K562 (cell line): ENCODE data around the gene ADD2. TPM values are rescaled to one million over a fixed set of nuclear protein-coding genes. Genes with fewer than 3 reads are reported as not detected.

ENCODE experiments used
- ARID1B ChIP-seq: fragments of 450-650 bp; IDR thresholded peaks from 2 replicates; pipeline ENCODE4 v1.6.1; 2016; ENCODE audit warnings: antibody characterized with exemption, mild to moderate bottlenecking, inconsistent platforms
- CBFA2T2 ChIP-seq: fragments of 450-650 bp; conservative IDR thresholded peaks from 2 replicates; pipeline ENCODE4 v1.6.1; 2017; ENCODE audit warnings: mild to moderate bottlenecking
- CHAMP1 ChIP-seq: fragments of 450-650 bp; IDR thresholded peaks from 2 replicates; pipeline ENCODE4 v1.6.1; 2016; ENCODE audit warnings: mild to moderate bottlenecking
- CTBP1 ChIP-seq: fragments of 450-650 bp; IDR thresholded peaks from 2 replicates; pipeline ENCODE4 v1.6.1; 2016; ENCODE audit warnings: borderline replicate concordance
- L3MBTL2 ChIP-seq: fragments of 450-650 bp; IDR thresholded peaks from 2 replicates; pipeline ENCODE4 v1.6.1; 2016; ENCODE audit warnings: mild to moderate bottlenecking, moderate library complexity
- MAZ ChIP-seq, 2 experiments: fragments of 450-650 bp in 1 of 2; sonication (generic) in 1 of 2; formaldehyde crosslinking; IDR thresholded peaks in 1 of 2; conservative IDR thresholded peaks in 1 of 2; 2 replicates each; pipeline versions ENCODE4 v1.4.0 to v1.5.0; 2020; ENCODE audit warnings: mild to moderate bottlenecking in 1 of 2, missing genetic modification reagents in 1 of 2
- MXI1 ChIP-seq: IDR thresholded peaks from 2 replicates; pipeline ENCODE4 v1.6.1; 2011; ENCODE audit warnings: low read depth, mild to moderate bottlenecking, improper control_type of control experiment, low read length
- PRPF4 ChIP-seq: fragments of 200-400 bp; formaldehyde crosslinking; IDR thresholded peaks from one replicate; pipeline ENCODE4 v1.6.1; 2017; ENCODE audit warnings: low read length, low read depth, mild to moderate bottlenecking; ENCODE audit not compliant: insufficient read depth, poor library complexity, severe bottlenecking
- PURB ChIP-seq: sonication (generic); formaldehyde crosslinking; IDR thresholded peaks from 2 replicates; pipeline ENCODE4 v1.9.0; 2021; ENCODE audit warnings: low read depth, mild to moderate bottlenecking, missing genetic modification reagents
- STAG1 ChIP-seq: sonication (generic); formaldehyde crosslinking; IDR thresholded peaks from 2 replicates; pipeline ENCODE4 v1.5.0; 2020; ENCODE audit warnings: missing genetic modification reagents, borderline replicate concordance
- ZNF232 ChIP-seq: sonication (generic); formaldehyde crosslinking; IDR thresholded peaks from 2 replicates; pipeline ENCODE4 v1.8.0; 2022; ENCODE audit warnings: mild to moderate bottlenecking, missing genetic modification reagents
- ZNF408 ChIP-seq: fragments of 250-450 bp; sonication (Bioruptor Pico); IDR thresholded peaks from 2 replicates; pipeline ENCODE4 v1.4.0; 2020; ENCODE audit warnings: low read depth, mild to moderate bottlenecking, moderate library complexity
- polyA plus RNA-seq, 8 experiments: library from polyadenylated mRNA; depleted of rRNA in 4 of 8; stranded (reverse) in 5 of 8; unstranded in 3 of 8; fragments of >200 nt; fragmentation: Nextera tagmentation in 2 of 8; fragmentation: Illumina TruSeq in 1 of 8; extraction: Ambion mirVana in 2 of 8; extraction: Trizol in 1 of 8; gene quantifications; 2 replicates each; pipeline versions ENCODE4 v1.2.1 to v1.2.3, GENCODE V29; 2011 to 2014; ENCODE audit warnings: inconsistent platforms in 1 of 8, missing spikeins in 1 of 8
- total RNA-seq, 7 experiments: library from RNA; depleted of rRNA in 6 of 7; stranded (reverse); fragments of >200 nt in 6 of 7; fragmentation: Illumina TruSeq in 2 of 7; extraction: Trizol in 2 of 7; gene quantifications; 2 replicates each; pipeline versions ENCODE4 v1.2.1 to v1.2.3, GENCODE V29; 2011 to 2021; ENCODE audit warnings: low replicate concordance in 1 of 7
- TF ChIP-seq, protein P1 (sequence below): fragments of 450-650 bp; IDR thresholded peaks from 2 replicates; pipeline ENCODE4 v1.6.1; 2016; ENCODE audit warnings: mild to moderate bottlenecking, moderate library complexity

Gene ADD2
- total and polyA plus RNA-seq, 9 of the 15 experiments (the other 6 are each of a cell fraction or from before 2014, with no cell fraction given) = 3.5 to 63.0 (median 36.2) TPM

DNA sequence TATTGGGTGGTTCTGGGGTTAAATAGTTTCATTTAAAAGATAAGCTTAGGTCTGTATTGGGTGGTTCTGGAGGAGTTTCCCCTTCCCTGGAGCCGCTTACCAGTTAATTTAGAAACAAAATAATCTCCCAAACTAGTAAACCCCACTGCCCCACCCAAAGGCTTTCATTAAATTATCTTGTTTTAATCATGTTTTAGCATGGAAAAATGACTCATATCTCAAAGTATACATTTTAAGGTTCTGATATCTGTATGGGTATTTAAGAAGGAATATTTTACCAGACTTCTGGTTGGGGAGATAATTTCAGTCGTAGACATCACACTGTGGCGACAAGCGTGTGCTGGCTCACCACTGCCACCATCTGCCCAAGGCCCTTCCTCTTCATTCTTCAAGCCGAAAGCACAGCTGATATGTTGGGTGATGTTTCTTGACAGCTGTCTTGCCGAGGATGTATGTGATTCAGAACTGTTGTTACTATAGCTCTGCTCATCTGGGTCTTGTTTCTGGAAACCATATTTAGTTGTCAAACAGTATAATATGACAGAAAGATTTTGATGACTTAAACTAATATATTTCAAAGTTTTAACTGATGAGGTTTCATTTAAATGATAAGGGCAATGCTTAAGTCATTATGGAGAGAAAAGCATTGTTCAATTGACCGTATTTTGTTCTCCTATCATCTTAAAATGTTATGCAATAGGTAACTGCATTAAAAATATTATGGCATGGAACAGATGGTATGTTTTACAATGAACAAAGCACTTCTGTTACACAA lies 17.3 kb upstream of the ADD2 start (continued):
- TF ChIP-seq, protein P1, sequence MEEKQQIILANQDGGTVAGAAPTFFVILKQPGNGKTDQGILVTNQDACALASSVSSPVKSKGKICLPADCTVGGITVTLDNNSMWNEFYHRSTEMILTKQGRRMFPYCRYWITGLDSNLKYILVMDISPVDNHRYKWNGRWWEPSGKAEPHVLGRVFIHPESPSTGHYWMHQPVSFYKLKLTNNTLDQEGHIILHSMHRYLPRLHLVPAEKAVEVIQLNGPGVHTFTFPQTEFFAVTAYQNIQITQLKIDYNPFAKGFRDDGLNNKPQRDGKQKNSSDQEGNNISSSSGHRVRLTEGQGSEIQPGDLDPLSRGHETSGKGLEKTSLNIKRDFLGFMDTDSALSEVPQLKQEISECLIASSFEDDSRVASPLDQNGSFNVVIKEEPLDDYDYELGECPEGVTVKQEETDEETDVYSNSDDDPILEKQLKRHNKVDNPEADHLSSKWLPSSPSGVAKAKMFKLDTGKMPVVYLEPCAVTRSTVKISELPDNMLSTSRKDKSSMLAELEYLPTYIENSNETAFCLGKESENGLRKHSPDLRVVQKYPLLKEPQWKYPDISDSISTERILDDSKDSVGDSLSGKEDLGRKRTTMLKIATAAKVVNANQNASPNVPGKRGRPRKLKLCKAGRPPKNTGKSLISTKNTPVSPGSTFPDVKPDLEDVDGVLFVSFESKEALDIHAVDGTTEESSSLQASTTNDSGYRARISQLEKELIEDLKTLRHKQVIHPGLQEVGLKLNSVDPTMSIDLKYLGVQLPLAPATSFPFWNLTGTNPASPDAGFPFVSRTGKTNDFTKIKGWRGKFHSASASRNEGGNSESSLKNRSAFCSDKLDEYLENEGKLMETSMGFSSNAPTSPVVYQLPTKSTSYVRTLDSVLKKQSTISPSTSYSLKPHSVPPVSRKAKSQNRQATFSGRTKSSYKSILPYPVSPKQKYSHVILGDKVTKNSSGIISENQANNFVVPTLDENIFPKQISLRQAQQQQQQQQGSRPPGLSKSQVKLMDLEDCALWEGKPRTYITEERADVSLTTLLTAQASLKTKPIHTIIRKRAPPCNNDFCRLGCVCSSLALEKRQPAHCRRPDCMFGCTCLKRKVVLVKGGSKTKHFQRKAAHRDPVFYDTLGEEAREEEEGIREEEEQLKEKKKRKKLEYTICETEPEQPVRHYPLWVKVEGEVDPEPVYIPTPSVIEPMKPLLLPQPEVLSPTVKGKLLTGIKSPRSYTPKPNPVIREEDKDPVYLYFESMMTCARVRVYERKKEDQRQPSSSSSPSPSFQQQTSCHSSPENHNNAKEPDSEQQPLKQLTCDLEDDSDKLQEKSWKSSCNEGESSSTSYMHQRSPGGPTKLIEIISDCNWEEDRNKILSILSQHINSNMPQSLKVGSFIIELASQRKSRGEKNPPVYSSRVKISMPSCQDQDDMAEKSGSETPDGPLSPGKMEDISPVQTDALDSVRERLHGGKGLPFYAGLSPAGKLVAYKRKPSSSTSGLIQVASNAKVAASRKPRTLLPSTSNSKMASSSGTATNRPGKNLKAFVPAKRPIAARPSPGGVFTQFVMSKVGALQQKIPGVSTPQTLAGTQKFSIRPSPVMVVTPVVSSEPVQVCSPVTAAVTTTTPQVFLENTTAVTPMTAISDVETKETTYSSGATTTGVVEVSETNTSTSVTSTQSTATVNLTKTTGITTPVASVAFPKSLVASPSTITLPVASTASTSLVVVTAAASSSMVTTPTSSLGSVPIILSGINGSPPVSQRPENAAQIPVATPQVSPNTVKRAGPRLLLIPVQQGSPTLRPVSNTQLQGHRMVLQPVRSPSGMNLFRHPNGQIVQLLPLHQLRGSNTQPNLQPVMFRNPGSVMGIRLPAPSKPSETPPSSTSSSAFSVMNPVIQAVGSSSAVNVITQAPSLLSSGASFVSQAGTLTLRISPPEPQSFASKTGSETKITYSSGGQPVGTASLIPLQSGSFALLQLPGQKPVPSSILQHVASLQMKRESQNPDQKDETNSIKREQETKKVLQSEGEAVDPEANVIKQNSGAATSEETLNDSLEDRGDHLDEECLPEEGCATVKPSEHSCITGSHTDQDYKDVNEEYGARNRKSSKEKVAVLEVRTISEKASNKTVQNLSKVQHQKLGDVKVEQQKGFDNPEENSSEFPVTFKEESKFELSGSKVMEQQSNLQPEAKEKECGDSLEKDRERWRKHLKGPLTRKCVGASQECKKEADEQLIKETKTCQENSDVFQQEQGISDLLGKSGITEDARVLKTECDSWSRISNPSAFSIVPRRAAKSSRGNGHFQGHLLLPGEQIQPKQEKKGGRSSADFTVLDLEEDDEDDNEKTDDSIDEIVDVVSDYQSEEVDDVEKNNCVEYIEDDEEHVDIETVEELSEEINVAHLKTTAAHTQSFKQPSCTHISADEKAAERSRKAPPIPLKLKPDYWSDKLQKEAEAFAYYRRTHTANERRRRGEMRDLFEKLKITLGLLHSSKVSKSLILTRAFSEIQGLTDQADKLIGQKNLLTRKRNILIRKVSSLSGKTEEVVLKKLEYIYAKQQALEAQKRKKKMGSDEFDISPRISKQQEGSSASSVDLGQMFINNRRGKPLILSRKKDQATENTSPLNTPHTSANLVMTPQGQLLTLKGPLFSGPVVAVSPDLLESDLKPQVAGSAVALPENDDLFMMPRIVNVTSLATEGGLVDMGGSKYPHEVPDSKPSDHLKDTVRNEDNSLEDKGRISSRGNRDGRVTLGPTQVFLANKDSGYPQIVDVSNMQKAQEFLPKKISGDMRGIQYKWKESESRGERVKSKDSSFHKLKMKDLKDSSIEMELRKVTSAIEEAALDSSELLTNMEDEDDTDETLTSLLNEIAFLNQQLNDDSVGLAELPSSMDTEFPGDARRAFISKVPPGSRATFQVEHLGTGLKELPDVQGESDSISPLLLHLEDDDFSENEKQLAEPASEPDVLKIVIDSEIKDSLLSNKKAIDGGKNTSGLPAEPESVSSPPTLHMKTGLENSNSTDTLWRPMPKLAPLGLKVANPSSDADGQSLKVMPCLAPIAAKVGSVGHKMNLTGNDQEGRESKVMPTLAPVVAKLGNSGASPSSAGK = peak; percentile 38; the same call in 1 of the 2 replicates
- no peak for TF ChIP-seq PURB
- TF ChIP-seq CHAMP1 = peak; percentile 56; the same call in 1 of the 2 replicates
- peak in 1 of 2 experiments; percentile 29; a peak in 1 of 4 replicates for TF ChIP-seq MAZ (CRISPR knock-in tag; conservative IDR thresholded peaks at IDR 0.05 in 1 of 2, IDR thresholded peaks at IDR 0.05 in 1 of 2)
- TF ChIP-seq STAG1 (CRISPR knock-in tag) = peak; percentile 60; the same call in 1 of the 2 replicates
- TF ChIP-seq L3MBTL2 = peak; percentile 54; the same call in 1 of the 2 replicates
- peak; percentile 58 for TF ChIP-seq CBFA2T2
- TF ChIP-seq ARID1B = peak; percentile 73
- TF ChIP-seq ZNF408 (CRISPR knock-in tag) = no peak
- TF ChIP-seq PRPF4 = no peak
- 0 out of 2 replicates have a peak, but pooled peaks have one; percentile 15 for TF ChIP-seq MXI1
- TF ChIP-seq CTBP1 = peak; percentile 31; the same call in 1 of the 2 replicates
- TF ChIP-seq ZNF232 = no peak
